HEK293 (cell line): ENCODE measurements around the gene DOCK4.

ENCODE experiments used
- CTCF ChIA-PET: fragments of 350-600 bp; formaldehyde crosslinking; extraction: SDS; loops from one replicate; lab custom pipeline; 2021; ENCODE audit warnings: antibody characterized with exemption; lab: Yijun Ruan, JAX
- POLR2A ChIA-PET: fragments of 300-600 bp; formaldehyde crosslinking; extraction: SDS; loops from one replicate; lab custom pipeline; 2020; ENCODE audit warnings: antibody characterized with exemption, inconsistent platforms; lab: Yijun Ruan, JAX
- H3K27ac ChIP-seq: fragments of 200-500 bp; sonication (Bioruptor generic); 2 replicates; pipeline ENCODE4 v1.5.1; 2014; ENCODE audit warnings: low read depth, low read length, control low read depth, inconsistent platforms; ENCODE audit errors: extremely low read depth
- H3K36me3 ChIP-seq, 2 experiments: fragments of 200-500 bp in 1 of 2; sonication (Bioruptor generic) in 1 of 2; 1 replicate in 1 of 2; 2 replicates in 1 of 2; pipeline ENCODE4 v1.5.1; 2014 to 2017; ENCODE audit warnings: inconsistent platforms in 2 of 2, low read length in 2 of 2; ENCODE audit not compliant: control insufficient read depth in 2 of 2, insufficient read depth in 1 of 2
- H3K4me1 ChIP-seq: fragments of 200-500 bp; sonication (Bioruptor generic); 2 replicates; pipeline ENCODE4 v1.5.1; 2014; ENCODE audit warnings: mild to moderate bottlenecking, low read length, inconsistent platforms; ENCODE audit not compliant: control insufficient read depth, insufficient read depth
- H3K4me3 ChIP-seq: 2 replicates; pipeline ENCODE4 v1.5.1; 2011; ENCODE audit warnings: low read depth, mild to moderate bottlenecking, control low read depth, low read length, moderate library complexity
- H3K9me3 ChIP-seq: fragments of 200-500 bp; sonication (Bioruptor generic); 2 replicates; pipeline ENCODE4 v1.5.1; 2014; ENCODE audit warnings: low read depth, low read length, inconsistent platforms; ENCODE audit not compliant: control insufficient read depth, insufficient read depth
- AEBP2 ChIP-seq: fragments of 450-650 bp; formaldehyde crosslinking; IDR thresholded peaks from 2 replicates; pipeline ENCODE4 v1.5.1; 2016; ENCODE audit warnings: missing biosample characterization, missing genetic modification characterization, borderline replicate concordance
- GLIS1 ChIP-seq: fragments of 450-650 bp; formaldehyde crosslinking; IDR thresholded peaks from 2 replicates; pipeline ENCODE4 v1.5.1; 2016; ENCODE audit warnings: missing biosample characterization, missing genetic modification characterization
- PRDM1 ChIP-seq: fragments of 450-650 bp; formaldehyde crosslinking; IDR thresholded peaks from 2 replicates; pipeline ENCODE4; 2016; ENCODE audit warnings: missing biosample characterization, missing genetic modification characterization
- ZBTB8A ChIP-seq: fragments of 450-650 bp; formaldehyde crosslinking; IDR thresholded peaks from 2 replicates; pipeline ENCODE4 v1.5.1; 2016; ENCODE audit warnings: missing biosample characterization, missing genetic modification characterization
- ZFP37 ChIP-seq: fragments of 450-650 bp; formaldehyde crosslinking; IDR thresholded peaks from 2 replicates; pipeline ENCODE4 v1.5.1; 2016; ENCODE audit warnings: missing biosample characterization, missing genetic modification characterization
- ZNF174 ChIP-seq: fragments of 450-650 bp; formaldehyde crosslinking; IDR thresholded peaks from 2 replicates; pipeline ENCODE4 v1.5.0; 2017; ENCODE audit warnings: missing biosample characterization, mild to moderate bottlenecking, missing genetic modification characterization
- ZNF221 ChIP-seq: fragments of 450-650 bp; formaldehyde crosslinking; IDR thresholded peaks from 2 replicates; pipeline ENCODE4 v1.5.1; 2017; ENCODE audit warnings: missing biosample characterization, missing genetic modification characterization, borderline replicate concordance
- ZNF292 ChIP-seq: fragments of 450-650 bp; formaldehyde crosslinking; IDR thresholded peaks from 2 replicates; pipeline ENCODE4 v1.5.1; 2016; ENCODE audit warnings: low read depth, missing biosample characterization, missing genetic modification characterization, borderline replicate concordance
- ZNF341 ChIP-seq: fragments of 450-650 bp; formaldehyde crosslinking; IDR thresholded peaks from 2 replicates; pipeline ENCODE4; 2016; ENCODE audit warnings: low read depth, missing biosample characterization, missing genetic modification characterization
- ZNF473 ChIP-seq: fragments of 450-650 bp; formaldehyde crosslinking; IDR thresholded peaks from 2 replicates; pipeline ENCODE4 v1.5.1; 2017; ENCODE audit warnings: missing biosample characterization, missing genetic modification characterization
- ZNF510 ChIP-seq: fragments of 450-650 bp; formaldehyde crosslinking; IDR thresholded peaks from 2 replicates; pipeline ENCODE4 v1.5.1; 2018; ENCODE audit warnings: mild to moderate bottlenecking, missing genetic modification characterization, missing biosample characterization; ENCODE audit not compliant: insufficient replicate concordance
- ZNF513 ChIP-seq: fragments of 450-650 bp; IDR thresholded peaks from 2 replicates; pipeline ENCODE4 v1.5.1; 2018; ENCODE audit warnings: missing biosample characterization, missing genetic modification characterization
- ZNF560 ChIP-seq: fragments of 450-650 bp; formaldehyde crosslinking; IDR thresholded peaks from 2 replicates; pipeline ENCODE4 v1.5.1; 2017; ENCODE audit warnings: missing biosample characterization, missing genetic modification characterization, borderline replicate concordance
- ZNF629 ChIP-seq: fragments of 450-650 bp; formaldehyde crosslinking; IDR thresholded peaks from 2 replicates; pipeline ENCODE4 v1.5.1; 2017; ENCODE audit warnings: missing biosample characterization, missing genetic modification characterization
- ZNF654 ChIP-seq: fragments of 450-650 bp; formaldehyde crosslinking; IDR thresholded peaks from 2 replicates; pipeline ENCODE4 v1.5.1; 2016; ENCODE audit warnings: low read depth, missing biosample characterization, missing genetic modification characterization
- ZNF658 ChIP-seq: fragments of 450-650 bp; formaldehyde crosslinking; IDR thresholded peaks from 2 replicates; pipeline ENCODE4; 2016; ENCODE audit warnings: missing biosample characterization, missing genetic modification characterization
- ZNF747 ChIP-seq: fragments of 450-650 bp; formaldehyde crosslinking; IDR thresholded peaks from 2 replicates; pipeline ENCODE4 v1.5.1; 2016; ENCODE audit warnings: missing biosample characterization, missing genetic modification characterization
- ZXDB ChIP-seq: fragments of 450-650 bp; formaldehyde crosslinking; IDR thresholded peaks from 2 replicates; pipeline ENCODE4 v1.5.1; 2016; ENCODE audit warnings: missing biosample characterization, missing genetic modification characterization

The DOCK4 gene

GRCh38 chr7:111931958-111932357 lies 274.2 kb downstream of the DOCK4 start:
- no peaks in the 10 kb centered on the region for H3K9me3 ChIP-seq
- CTCF ChIA-PET, result interaction anchor here (0.6 to 1.0 kb wide), 2 partner anchors 161 to 168 kb away, joined by 3 to 5 read pairs; no protein-coding TSS in a partner anchor
- no peak overlapping the region for H3K27ac ChIP-seq
- TF ChIP-seq ZNF221 (tag by site-specific recombination), result no peak
- no peak for TF ChIP-seq ZNF560 (tag by site-specific recombination)
- no peak for TF ChIP-seq ZBTB8A
- TF ChIP-seq ZNF629 (tag by site-specific recombination), result no peak
- no peaks in the 10 kb centered on the region for H3K4me1 ChIP-seq
- POLR2A ChIA-PET, result no interaction called here
- H3K4me3 ChIP-seq, result no peak overlapping the region
- no peaks in the 10 kb centered on the region for H3K36me3 ChIP-seq

GRCh38 chr7:111931016-111931517 lies 275.1 kb downstream of the DOCK4 start:
- Histone ChIP-seq H3K4me1 (no peaks in the 10 kb centered on the region), H3K4me3 (no peak overlapping the region), H3K27ac (no peak overlapping the region)
- ChIA-PET POLR2A (no interaction called here), CTCF (interaction anchor here (0.6 to 1.0 kb wide), 2 partner anchors 160 to 167 kb away, joined by 3 to 5 read pairs; no protein-coding TSS in a partner anchor)
- TF ChIP-seq ZNF174 (tag by site-specific recombination), result no peak
- no peak for TF ChIP-seq ZNF658 (tag by site-specific recombination)
- TF ChIP-seq ZNF654 (tag by site-specific recombination), result no peak
- TF ChIP-seq GLIS1 (tag by site-specific recombination), result no peak
- no peak for TF ChIP-seq ZNF292 (tag by site-specific recombination)
- TF ChIP-seq, all 188 proteins: peak for 0
- Histone ChIP-seq H3K36me3 (no peaks in the 10 kb centered on the region), H3K9me3 (no peaks in the 10 kb centered on the region)

GRCh38 chr7:111929264-111929663 lies 276.9 kb downstream of the DOCK4 start:
- TF ChIP-seq ZNF629 (tag by site-specific recombination) (no peak), ZNF654 (tag by site-specific recombination) (no peak), PRDM1 (tag by site-specific recombination) (no peak), ZNF747 (no peak), ZNF341 (tag by site-specific recombination) (no peak), AEBP2 (tag by site-specific recombination) (no peak), ZNF473 (tag by site-specific recombination) (no peak), ZXDB (tag by site-specific recombination) (no peak), ZFP37 (no peak), ZNF513 (tag by site-specific recombination) (no peak), ZNF510 (tag by site-specific recombination) (no peak)
- ChIA-PET CTCF (no interaction called here), POLR2A (no interaction called here)
- H3K36me3 ChIP-seq, result no peaks in the 10 kb centered on the region
- H3K9me3 ChIP-seq, result no peaks in the 10 kb centered on the region
- H3K4me3 ChIP-seq, result no peak overlapping the region
- no peak overlapping the region for H3K27ac ChIP-seq
- no peaks in the 10 kb centered on the region for H3K4me1 ChIP-seq
